Measurements from ENCODE around the gene HES4. TPM values are rescaled to one million over a fixed set of nuclear protein-coding genes. Genes with fewer than 3 reads are reported as not detected.

The HES4 gene
- total RNA-seq, 1 donor from 2014 or later: 75.0 TPM

- Mint-ChIP-seq H3K27ac (ENCODE audit: unreplicated experiment) (no peak overlapping the region), H3K27me3 (ENCODE audit: unreplicated experiment) (no peaks in the 10 kb centered on the region), H3K4me1 (ENCODE audit: unreplicated experiment) (peaks cover 35% of the 10 kb centered on the region), H3K4me3 (ENCODE audit: unreplicated experiment) (no peak overlapping the region), H3K9me3 (ENCODE audit: unreplicated experiment) (no peaks in the 10 kb centered on the region), H3K36me3 (ENCODE audit: unreplicated experiment) (no peaks in the 10 kb centered on the region)
- no peak for TF ChIP-seq CTCF (IDR thresholded peaks at IDR 0.05)
- no peak for DNase-seq (ENCODE audit: extremely low spot score, unreplicated experiment)
These were observed 27.9 kb upstream of the HES4 start for GRCh38 chr1:1027791-1028190.

- H3K9me3 Mint-ChIP-seq (ENCODE audit: unreplicated experiment): no peaks in the 10 kb centered on the region
These were observed 26.9 kb upstream of the HES4 start for GRCh38 chr1:1026599-1027413.

GRCh38 chr1:1025730-1026129 is 25.8 kb upstream of the HES4 start:
- Mint-ChIP-seq H3K27ac (ENCODE audit: unreplicated experiment) (no peak overlapping the region), H3K4me3 (ENCODE audit: unreplicated experiment) (no peak overlapping the region), H3K27me3 (ENCODE audit: unreplicated experiment) (no peaks in the 10 kb centered on the region), H3K36me3 (ENCODE audit: unreplicated experiment) (no peaks in the 10 kb centered on the region), H3K9me3 (ENCODE audit: unreplicated experiment) (no peaks in the 10 kb centered on the region), H3K4me1 (ENCODE audit: unreplicated experiment) (peaks cover 42% of the 10 kb centered on the region)
- no peak for TF ChIP-seq CTCF (IDR thresholded peaks at IDR 0.05)
- no peak for DNase-seq (ENCODE audit: extremely low spot score, unreplicated experiment)

More at GRCh38 chr1:1026599-1027413, 26.9 kb upstream of the HES4 start:
- Mint-ChIP-seq H3K27me3 (ENCODE audit: unreplicated experiment) (no peaks in the 10 kb centered on the region), H3K4me1 (ENCODE audit: unreplicated experiment) (peaks cover 35% of the 10 kb centered on the region), H3K4me3 (ENCODE audit: unreplicated experiment) (no peak overlapping the region), H3K36me3 (ENCODE audit: unreplicated experiment) (no peaks in the 10 kb centered on the region), H3K27ac (ENCODE audit: unreplicated experiment) (no peak overlapping the region)
- DNase-seq (ENCODE audit: extremely low spot score, unreplicated experiment): no peak
- no peak for TF ChIP-seq CTCF (IDR thresholded peaks at IDR 0.05)

- Mint-ChIP-seq H3K36me3 (ENCODE audit: unreplicated experiment) (no peaks in the 10 kb centered on the region), H3K4me3 (ENCODE audit: unreplicated experiment) (no peak overlapping the region), H3K9me3 (ENCODE audit: unreplicated experiment) (no peaks in the 10 kb centered on the region), H3K4me1 (ENCODE audit: unreplicated experiment) (peaks cover 42% of the 10 kb centered on the region), H3K27ac (ENCODE audit: unreplicated experiment) (no peak overlapping the region), H3K27me3 (ENCODE audit: unreplicated experiment) (no peaks in the 10 kb centered on the region)
- DNase-seq (ENCODE audit: extremely low spot score, unreplicated experiment): no peak
- TF ChIP-seq CTCF (IDR thresholded peaks at IDR 0.05): no peak
These were observed 25.1 kb upstream of the HES4 start for GRCh38 chr1:1024771-1025699.
